GM18861 (cell line): ENCODE results near the gene YPEL1.
"Not testable (repeated sequence)": the region's sequence is repeated elsewhere in the genome, so short reads cannot be mapped to it uniquely, and the experiment has no call there.

Source experiments
- ATAC-seq: cut with Tn5 transposase; IDR thresholded peaks from one replicate; pipeline ENCODE4 v1.9.1; 2021; ENCODE audit not compliant: unreplicated experiment

YPEL1 gene

DNA sequence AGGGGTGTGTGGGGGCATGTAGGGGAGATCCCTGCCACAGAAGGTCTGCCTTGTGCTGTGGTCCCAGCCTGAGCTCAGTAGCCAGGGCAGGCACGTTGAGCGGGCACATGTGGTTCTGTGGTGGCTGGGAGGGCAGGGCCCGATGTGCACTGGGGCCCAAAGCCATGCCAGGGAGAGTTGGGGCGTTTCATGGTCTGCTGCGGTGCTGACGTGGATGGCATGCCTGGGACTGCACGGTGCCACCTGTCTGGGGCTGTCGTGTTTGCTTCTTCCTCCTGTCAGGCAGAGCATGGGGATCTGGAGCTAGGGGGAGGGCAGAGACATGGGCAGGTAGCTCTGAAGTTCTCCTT, 50.5 kb downstream of the YPEL1 start:
- no peak for ATAC-seq

DNA sequence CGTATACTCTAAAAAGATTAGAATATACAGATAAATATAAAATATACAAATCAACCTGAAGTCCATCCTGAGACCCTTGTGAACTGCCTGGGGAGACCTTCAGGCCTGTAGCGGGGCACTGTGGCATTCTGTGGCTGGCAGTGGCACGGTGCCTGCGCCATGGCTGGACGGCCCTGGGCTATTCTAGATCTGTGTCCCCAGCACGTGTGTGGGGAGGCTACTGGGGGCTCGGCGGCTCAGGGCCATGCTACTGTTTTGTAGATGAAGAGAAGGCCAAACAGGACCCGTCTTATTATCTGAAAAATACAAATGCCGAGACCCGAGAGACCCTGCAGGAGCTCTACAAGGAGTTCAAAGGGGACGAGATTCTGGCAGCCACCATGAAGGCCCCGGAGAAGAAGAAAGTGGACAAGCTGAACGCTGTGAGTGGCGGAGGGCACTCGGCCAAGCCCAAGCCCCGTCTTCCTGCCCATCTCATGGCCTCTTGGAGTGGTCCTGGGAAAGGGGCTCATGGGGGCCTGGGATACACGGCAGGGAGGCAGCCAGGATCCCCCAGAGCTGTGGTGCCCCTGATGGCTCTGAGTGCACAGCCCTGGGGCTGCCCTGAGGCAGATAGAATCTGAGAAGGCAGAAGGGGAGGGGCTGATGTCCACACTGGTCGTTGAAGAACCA, 51.0 kb downstream of the YPEL1 start:
- no peak for ATAC-seq

GRCh38 chr22:21683401-21683811, 52.2 kb downstream of the YPEL1 start:
- ATAC-seq = no peak

GRCh38 chr22:21682385-21683175, 53.0 kb downstream of the YPEL1 start:
- no peak for ATAC-seq

GRCh38 chr22:21681566-21682370, 53.8 kb downstream of the YPEL1 start:
- ATAC-seq = no peak

DNA sequence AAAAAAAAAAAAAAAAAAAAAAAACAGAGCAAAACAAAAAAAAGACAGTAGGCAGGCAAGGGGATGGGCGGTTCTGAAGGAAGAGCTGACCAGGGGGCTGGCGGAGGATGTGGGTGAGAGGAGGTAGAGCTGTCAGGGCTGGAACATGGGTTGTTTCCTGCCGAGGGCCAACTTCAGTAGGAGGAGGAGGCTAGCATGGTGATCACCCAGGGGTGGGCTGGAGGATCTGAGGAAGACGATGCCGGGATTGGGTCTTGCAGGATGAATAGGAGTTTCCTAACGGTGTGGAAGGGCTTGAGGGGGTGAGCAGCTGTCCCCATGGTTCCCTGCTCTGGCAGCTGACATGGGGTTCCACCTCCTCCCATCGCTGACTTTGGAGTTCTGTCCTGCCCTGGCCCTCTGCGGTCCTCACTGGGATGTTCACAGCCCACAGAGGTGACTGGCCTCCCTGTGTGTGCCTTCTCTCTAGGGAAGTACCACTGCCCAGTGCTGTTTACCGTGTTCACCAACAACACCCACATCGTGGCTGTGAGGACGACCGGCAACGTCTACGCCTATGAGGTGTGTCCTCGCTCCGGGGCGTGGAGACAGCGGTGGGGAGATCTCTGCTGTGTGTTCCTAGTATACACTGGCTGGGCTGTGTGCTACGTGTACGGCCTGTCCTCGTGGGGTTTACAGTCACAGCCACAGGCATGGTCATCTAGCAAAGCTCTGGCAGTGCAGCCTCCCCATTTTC, 54.6 kb downstream of the YPEL1 start:
- ATAC-seq = no peak

DNA sequence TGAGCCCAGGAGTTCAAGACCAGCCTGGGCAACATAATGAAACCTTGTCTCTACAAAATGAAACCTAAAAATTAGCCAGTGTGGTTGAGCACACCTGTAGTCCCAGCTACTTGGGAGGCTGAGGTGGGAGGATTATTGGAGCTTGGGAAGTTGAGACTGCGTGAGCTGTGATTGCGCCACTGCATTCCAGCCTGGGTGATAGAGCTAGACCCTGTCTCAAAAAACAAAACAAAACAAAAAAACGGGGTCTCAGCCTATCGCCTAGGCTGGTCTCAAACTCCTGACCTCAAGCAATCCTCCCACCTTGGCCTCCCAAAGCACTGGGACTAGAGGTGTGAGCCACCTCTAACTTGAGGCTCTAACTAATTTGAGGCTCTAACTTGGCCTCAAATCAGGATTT, 56.2 kb downstream of the YPEL1 start:
- no peak for ATAC-seq

DNA sequence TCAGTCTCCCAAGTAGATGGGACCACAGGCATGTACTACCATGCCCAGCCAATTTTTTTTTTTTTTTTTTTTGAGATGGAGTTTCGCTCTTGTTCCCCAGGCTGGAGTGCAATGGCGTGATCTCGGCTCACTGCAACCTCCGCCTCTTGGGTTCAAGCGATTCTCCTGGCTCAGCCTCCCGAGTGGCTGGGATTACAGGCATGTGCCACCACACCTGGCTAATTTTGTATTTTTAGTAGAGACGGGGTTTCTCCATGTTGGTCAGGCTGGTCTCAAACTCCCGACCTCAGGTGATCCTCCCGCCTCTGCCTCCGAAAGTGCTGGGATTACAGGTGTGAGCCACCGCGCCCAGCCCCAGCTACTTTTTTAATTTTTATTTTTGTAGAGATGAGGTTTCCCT, 56.8 kb downstream of the YPEL1 start:
- not testable (repeated sequence) for ATAC-seq

DNA sequence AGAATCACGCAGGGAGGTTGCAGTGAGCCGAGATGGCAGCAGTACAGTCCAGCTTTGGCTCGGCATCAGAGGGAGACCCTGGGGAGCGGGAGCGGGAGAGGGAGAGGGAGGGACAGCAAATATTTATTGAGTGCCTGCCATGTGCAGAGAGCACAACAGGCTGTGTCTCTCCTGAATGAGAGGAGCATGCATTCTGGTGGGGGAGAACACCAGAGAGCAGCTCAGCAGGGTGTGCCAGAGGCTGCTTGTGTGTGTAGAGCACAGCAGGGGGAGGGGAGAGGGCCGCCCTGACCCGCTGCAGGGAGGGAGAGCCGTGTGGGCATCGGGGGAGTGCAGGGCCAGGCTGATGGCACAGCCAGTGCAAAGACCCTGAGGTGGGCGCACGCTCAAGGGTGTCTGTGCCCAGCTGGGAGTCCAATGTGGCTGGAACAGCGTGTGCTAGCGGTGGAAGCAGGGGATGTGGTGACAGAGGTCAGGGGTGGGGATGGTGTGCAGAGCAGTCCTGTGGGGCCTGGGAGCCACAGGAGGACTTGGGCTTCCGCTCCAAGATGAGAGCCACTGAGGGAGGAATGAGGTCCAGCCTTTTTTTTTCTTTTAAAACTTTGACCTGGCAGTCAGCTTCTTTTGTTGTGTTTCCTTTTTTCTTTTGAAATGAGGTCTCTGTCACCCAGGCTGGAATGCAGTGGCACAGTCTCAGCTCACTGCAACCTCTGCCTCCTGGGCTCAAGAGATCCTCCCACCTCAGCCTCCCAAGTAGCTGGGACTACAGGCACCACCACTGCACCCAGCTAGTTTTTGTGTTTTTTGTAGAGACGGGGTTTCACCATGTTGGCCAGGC, 57.8 kb downstream of the YPEL1 start:
- no peak for ATAC-seq

DNA sequence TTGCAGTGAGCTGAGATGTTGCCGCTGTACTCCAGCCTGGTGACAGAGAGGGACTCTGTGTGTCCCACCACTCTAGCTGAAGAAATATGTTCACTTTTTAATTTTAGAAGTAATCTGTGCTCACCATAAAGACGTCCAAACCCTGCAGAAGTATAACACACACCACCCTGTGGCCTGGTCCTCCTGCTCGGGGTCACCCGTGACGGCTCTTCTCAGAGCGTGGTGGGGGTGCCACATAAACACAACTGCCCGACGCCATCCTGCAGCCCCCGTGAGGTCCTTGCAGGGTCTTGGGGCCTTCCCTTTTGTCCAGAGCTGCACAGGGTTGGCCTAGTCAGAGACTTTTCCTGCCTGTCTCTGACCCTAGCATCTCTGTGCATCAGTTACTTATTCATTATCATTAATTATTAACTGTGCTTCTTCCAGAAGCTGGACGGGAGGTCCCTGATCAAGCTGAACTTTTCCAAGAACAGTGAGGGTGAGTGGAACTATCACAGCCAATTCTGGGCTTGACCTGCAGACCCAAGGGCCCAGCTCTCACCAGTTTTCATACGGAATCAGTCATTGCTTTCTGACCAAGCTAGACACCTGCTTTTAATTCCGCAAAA, 60.9 kb downstream of the YPEL1 start:
- no peak for ATAC-seq

- no peak for ATAC-seq
Measured at GRCh38 chr22:21673534-21674321, 61.9 kb downstream of the YPEL1 start.

- ATAC-seq = no peak
Measured at GRCh38 chr22:21672107-21672629, 63.4 kb downstream of the YPEL1 start.

- no peak for ATAC-seq
Measured at GRCh38 chr22:21669026-21669425, 66.6 kb downstream of the YPEL1 start.

DNA sequence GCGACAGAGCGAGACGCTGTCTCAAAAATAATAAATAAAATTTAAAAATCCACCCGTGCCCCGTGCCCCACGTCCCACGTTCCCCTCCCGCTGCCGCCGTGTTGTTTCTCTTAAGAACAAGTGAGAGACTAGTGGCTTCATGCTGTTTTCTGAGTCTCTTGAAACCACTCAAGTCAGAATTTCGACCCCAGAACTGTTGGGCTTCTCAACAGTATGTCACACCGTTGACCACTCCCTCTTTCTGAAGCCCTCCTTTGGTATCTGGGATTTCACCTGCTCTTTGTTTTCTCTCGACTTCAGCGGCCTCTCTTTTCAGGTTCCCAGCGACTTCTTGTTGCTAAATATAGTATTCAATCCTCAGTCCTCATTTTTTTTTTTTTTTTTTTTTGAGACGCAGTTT, 68.8 kb downstream of the YPEL1 start:
- no peak for ATAC-seq

GRCh38 chr22:21665047-21665851, 70.3 kb downstream of the YPEL1 start:
- ATAC-seq = no peak

- ATAC-seq = no peak
Measured at GRCh38 chr22:21663738-21664137, 71.9 kb downstream of the YPEL1 start.

DNA sequence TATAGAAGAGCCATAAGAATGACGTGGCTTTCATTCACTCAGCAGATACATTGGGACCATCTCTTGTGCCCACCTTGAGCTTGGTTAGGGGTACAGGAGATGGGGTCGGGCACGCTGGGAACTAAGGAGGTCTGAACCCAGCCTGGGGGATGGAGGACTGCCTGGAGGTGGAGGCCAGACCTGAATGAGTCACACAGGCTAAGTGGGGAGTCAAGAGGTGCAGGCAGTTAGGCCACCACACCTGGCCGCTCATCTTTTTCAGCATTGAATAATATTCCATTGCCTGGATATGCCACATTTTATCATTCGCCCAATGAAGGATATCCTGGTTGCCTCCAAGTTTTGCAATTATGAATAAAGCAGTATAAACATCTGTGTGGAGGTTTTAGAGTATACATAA, 73.6 kb downstream of the YPEL1 start:
- ATAC-seq = no peak

- ATAC-seq = no peak
Measured at GRCh38 chr22:21660904-21661303, 74.7 kb downstream of the YPEL1 start.
